Heart left ventricle (tissue), 13 donors: ENCODE results near the gene PTPRN2.

Experiments used
- CTCF ChIP-seq, 12 donors: fragments of 200-600 bp; sonication (generic) in 4 of 12; IDR thresholded peaks; one replicate each; pipeline versions ENCODE4 v1.5.0 to v1.8.0; 2018 to 2022; ENCODE audit warnings: antibody characterized with exemption in 12 of 12, mild to moderate bottlenecking in 5 of 12
- POLR2A ChIP-seq, 2 donors: fragments of 450-650 bp; IDR thresholded peaks; one replicate each; pipeline ENCODE4 v1.6.1; 2017; ENCODE audit warnings: antibody characterized with exemption in 2 of 2, mild to moderate bottlenecking in 2 of 2, moderate library complexity in 2 of 2
- donor health status: ischemic (EF 13 %, LVEDD 7.1; RV severe dilation, severe dysfunction).
- donor health status: DM: no; HTN: yes; CAD: no.
- donor health status: DM: no; HTN: no; CAD: no.
- donor health status: ischemic (EF 25% LVEDD 6.9; RV normal size, moderate dysfunction).
- donor health status: ischemic (EF 25% LVEDD 5.7; RV mildly dilated, moderate dysfunction).
- donor health status: ischemic (EF 35%, LVEDD 5.7; RV mildly dilated, moderate dysfunction).
- donor health status: nonischemic (EF 11% LVEDD 7.7; RV severe dilation, severe dysfunction).
- donor health status: DM: yes; HTN: yes; CAD: no.
- donor health status: PGD.
- donor health status: ischemic (EF 29% LVEDD 5.4; RV normal size, mild dysfunction).
- donor health status: nonischemic (EF 23%, LVEDD 6.1; RV moderate dilation, normal function).

DNA sequence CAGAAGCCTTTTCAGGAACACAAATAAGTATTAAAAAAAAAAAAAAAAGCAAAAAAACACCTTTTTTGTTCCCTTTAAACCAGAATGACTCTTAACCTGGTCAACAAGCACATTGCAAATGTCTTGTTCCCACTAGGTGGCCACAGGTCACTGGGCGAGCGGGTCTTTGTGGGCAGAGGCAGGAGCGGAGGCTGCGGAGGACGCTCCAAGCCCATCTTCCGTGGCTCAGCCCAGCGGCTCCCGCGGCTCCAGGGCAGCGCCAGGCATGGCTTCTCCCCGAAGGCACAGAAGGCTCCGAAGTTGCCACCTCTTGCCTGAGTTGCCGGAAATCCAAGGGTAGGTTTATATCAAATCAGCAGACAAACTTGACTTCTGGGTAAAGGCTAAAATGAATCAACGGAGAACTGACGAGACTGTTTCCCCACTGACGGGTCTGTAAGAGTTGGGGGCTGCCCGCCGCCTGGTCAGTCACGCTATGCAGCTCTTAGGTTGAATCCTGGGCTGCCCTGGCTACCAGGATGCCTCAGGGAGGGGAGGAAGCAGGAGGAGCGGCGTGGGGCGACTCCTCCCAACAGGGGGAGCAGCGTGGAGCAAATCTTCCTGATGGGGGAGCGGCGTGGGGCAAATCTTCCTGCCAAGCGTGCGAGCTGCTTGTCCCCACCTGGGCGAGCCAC, 144.5 kb downstream of the PTPRN2 start:
- TF ChIP-seq CTCF (IDR thresholded peaks at IDR 0.05) = no peak
- TF ChIP-seq POLR2A (IDR thresholded peaks at IDR 0.05) = no peak
